Endothelial cell (in vitro differentiated cells): Measurements from ENCODE around the gene IKZF4. TPM values are rescaled to one million over a fixed set of nuclear protein-coding genes. Genes with fewer than 3 reads are reported as not detected.

Source experiments
- DNase-seq: peaks from one replicate; pipeline ENCODE4 v3.0.0; 2021; ENCODE audit warnings: low spot score
- H3K27ac Mint-ChIP-seq: one replicate; pipeline ENCODE4 v1.8.0; 2021; ENCODE audit warnings: mixed read lengths, inconsistent platforms; ENCODE audit not compliant: unreplicated experiment
- H3K27me3 Mint-ChIP-seq: one replicate; pipeline ENCODE4 v1.8.0; 2021; ENCODE audit warnings: mild to moderate bottlenecking, moderate library complexity, mixed read lengths, inconsistent platforms; ENCODE audit not compliant: unreplicated experiment
- H3K36me3 Mint-ChIP-seq: one replicate; pipeline ENCODE4 v1.8.0; 2021; ENCODE audit warnings: mild to moderate bottlenecking, low read depth, mixed read lengths, inconsistent platforms; ENCODE audit not compliant: unreplicated experiment
- H3K4me1 Mint-ChIP-seq: one replicate; pipeline ENCODE4 v1.8.0; 2021; ENCODE audit warnings: mild to moderate bottlenecking, mixed read lengths, inconsistent platforms; ENCODE audit not compliant: unreplicated experiment
- H3K4me3 Mint-ChIP-seq: one replicate; pipeline ENCODE4 v1.8.0; 2021; ENCODE audit warnings: mild to moderate bottlenecking, mixed read lengths, inconsistent platforms; ENCODE audit not compliant: unreplicated experiment
- H3K9me3 Mint-ChIP-seq: one replicate; pipeline ENCODE4 v1.8.0; 2021; ENCODE audit warnings: mixed read lengths, inconsistent platforms; ENCODE audit not compliant: unreplicated experiment
- total RNA-seq: library from RNA; stranded (reverse); fragmentation: NEBNext Ultra II Directional; extraction: Animal tissue kit (Norgen Biotek cat#: 25700); gene quantifications from one replicate; pipeline ENCODE4 v1.2.1, GENCODE V29; 2021; ENCODE audit not compliant: unreplicated experiment
- TF ChIP-seq, protein P1 (sequence below): fragments of 200-600 bp; sonication (generic); IDR thresholded peaks from one replicate; pipeline ENCODE4 v1.5.0; 2021; ENCODE audit warnings: antibody characterized with exemption; ENCODE audit not compliant: unreplicated experiment

IKZF4 gene
- total RNA-seq, 1 donor from 2014 or later, result 3.0 TPM

DNA sequence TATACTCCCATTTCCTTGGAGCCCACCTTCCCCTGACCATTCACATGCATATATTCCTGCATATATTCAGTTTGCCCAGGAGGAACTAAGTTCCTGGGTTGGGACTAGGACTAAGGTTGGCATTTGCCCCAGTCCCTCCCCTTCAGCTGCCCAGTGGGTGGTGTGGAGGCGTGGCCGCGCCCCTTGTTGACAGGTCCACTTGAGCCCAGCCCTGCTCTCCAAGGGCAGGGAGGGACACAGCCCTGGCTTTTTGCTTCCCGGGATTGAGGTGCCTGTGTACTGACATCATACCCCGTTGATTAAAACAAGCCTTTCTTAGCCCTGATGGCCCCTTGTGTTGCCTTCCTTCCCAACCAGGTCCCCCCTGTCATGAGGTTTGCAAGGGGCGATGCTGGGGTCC is 66.4 kb downstream of the IKZF4 start:
- Mint-ChIP-seq H3K4me1 (no peaks in the 10 kb centered on the region), H3K4me3 (no peak overlapping the region), H3K27ac (no peak overlapping the region), H3K27me3 (peaks cover 6% of the 10 kb centered on the region), H3K36me3 (peaks cover 3% of the 10 kb centered on the region), H3K9me3 (no peaks in the 10 kb centered on the region)
- no peak for DNase-seq
- TF ChIP-seq, protein P1, sequence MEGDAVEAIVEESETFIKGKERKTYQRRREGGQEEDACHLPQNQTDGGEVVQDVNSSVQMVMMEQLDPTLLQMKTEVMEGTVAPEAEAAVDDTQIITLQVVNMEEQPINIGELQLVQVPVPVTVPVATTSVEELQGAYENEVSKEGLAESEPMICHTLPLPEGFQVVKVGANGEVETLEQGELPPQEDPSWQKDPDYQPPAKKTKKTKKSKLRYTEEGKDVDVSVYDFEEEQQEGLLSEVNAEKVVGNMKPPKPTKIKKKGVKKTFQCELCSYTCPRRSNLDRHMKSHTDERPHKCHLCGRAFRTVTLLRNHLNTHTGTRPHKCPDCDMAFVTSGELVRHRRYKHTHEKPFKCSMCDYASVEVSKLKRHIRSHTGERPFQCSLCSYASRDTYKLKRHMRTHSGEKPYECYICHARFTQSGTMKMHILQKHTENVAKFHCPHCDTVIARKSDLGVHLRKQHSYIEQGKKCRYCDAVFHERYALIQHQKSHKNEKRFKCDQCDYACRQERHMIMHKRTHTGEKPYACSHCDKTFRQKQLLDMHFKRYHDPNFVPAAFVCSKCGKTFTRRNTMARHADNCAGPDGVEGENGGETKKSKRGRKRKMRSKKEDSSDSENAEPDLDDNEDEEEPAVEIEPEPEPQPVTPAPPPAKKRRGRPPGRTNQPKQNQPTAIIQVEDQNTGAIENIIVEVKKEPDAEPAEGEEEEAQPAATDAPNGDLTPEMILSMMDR, result no peak

Other genes starting within 250 kb of the IKZF4 start
- gene SARNP, start 203.3 kb upstream of the IKZF4 start, total RNA-seq, result 76.6 TPM
- gene ORMDL2, start 203.0 kb upstream of the IKZF4 start, total RNA-seq, result 33.9 TPM
- gene DNAJC14, start 191.5 kb upstream of the IKZF4 start, total RNA-seq, result 32.5 TPM
- gene MMP19, start 178.1 kb upstream of the IKZF4 start, total RNA-seq, result 0.15 TPM
- gene PYM1, start 93.1 kb upstream of the IKZF4 start, total RNA-seq, result 58.6 TPM
- gene DGKA, start 89.9 kb upstream of the IKZF4 start, total RNA-seq, result 70.1 TPM
- gene PMEL, start 55.0 kb upstream of the IKZF4 start, total RNA-seq, result 136 TPM
- gene CDK2, start 54.2 kb upstream of the IKZF4 start, total RNA-seq, result 43.0 TPM
- 130 TPM for gene RAB5B, start 47.0 kb upstream of the IKZF4 start, total RNA-seq
- 31.6 TPM for gene SUOX, start 23.8 kb upstream of the IKZF4 start, total RNA-seq
- 45.8 TPM for gene RPS26, start 20.9 kb downstream of the IKZF4 start, total RNA-seq
- gene ERBB3, start 59.1 kb downstream of the IKZF4 start, total RNA-seq, result 4.2 TPM
- gene PA2G4, start 83.5 kb downstream of the IKZF4 start, total RNA-seq, result 84.3 TPM
- 3,242 TPM for gene RPL41, start 95.6 kb downstream of the IKZF4 start, total RNA-seq
- 10.4 TPM for gene ZC3H10, start 97.2 kb downstream of the IKZF4 start, total RNA-seq
- gene ESYT1, start 107.2 kb downstream of the IKZF4 start, total RNA-seq, result 302 TPM
- gene MYL6B, start 131.5 kb downstream of the IKZF4 start, total RNA-seq, result 170 TPM
- gene MYL6, start 137.3 kb downstream of the IKZF4 start, total RNA-seq, result 2,481 TPM
- gene SMARCC2, start 168.4 kb downstream of the IKZF4 start, total RNA-seq, result 105 TPM
- 55.5 TPM for gene RNF41, start 200.9 kb downstream of the IKZF4 start, total RNA-seq
- 19.8 TPM for gene NABP2, start 203.3 kb downstream of the IKZF4 start, total RNA-seq
- not detected for gene SLC39A5, start 209.0 kb downstream of the IKZF4 start, total RNA-seq
- 48.5 TPM for gene ANKRD52, start 237.3 kb downstream of the IKZF4 start, total RNA-seq
- gene COQ10A, start 245.9 kb downstream of the IKZF4 start, total RNA-seq, result 20.3 TPM